ENCODE data around the gene MKLN1.

- TF ChIP-seq GABPA (IDR thresholded peaks at IDR 0.05 in 1 of 2, conservative IDR thresholded peaks at IDR 0.05 in 1 of 2) (no peak), RAD21 (IDR thresholded peaks at IDR 0.05) (no peak), SP1 (IDR thresholded peaks at IDR 0.05) (no peak), TAF1 (conservative IDR thresholded peaks at IDR 0.05) (no peak), EGR1 (IDR thresholded peaks at IDR 0.05; ENCODE audit: low read depth in 2 of 2) (no peak)
- TF ChIP-seq, protein P1, sequence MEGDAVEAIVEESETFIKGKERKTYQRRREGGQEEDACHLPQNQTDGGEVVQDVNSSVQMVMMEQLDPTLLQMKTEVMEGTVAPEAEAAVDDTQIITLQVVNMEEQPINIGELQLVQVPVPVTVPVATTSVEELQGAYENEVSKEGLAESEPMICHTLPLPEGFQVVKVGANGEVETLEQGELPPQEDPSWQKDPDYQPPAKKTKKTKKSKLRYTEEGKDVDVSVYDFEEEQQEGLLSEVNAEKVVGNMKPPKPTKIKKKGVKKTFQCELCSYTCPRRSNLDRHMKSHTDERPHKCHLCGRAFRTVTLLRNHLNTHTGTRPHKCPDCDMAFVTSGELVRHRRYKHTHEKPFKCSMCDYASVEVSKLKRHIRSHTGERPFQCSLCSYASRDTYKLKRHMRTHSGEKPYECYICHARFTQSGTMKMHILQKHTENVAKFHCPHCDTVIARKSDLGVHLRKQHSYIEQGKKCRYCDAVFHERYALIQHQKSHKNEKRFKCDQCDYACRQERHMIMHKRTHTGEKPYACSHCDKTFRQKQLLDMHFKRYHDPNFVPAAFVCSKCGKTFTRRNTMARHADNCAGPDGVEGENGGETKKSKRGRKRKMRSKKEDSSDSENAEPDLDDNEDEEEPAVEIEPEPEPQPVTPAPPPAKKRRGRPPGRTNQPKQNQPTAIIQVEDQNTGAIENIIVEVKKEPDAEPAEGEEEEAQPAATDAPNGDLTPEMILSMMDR (IDR thresholded peaks at IDR 0.05; ENCODE audit: low read depth, low read length, missing input control) = no peak
These were observed 37.2 kb downstream of the MKLN1 start for GRCh38 chr7:131364767-131365344.
